Breast epithelium (tissue), 3 donors: Measurements from ENCODE around the gene DYRK3.

Source experiments
- CTCF ChIP-seq, 3 donors: fragments of 450-650 bp; IDR thresholded peaks; one replicate each; pipeline ENCODE4 v1.5.1; 2016 to 2017; ENCODE audit warnings: antibody characterized with exemption in 3 of 3, mild to moderate bottlenecking in 3 of 3, moderate library complexity in 3 of 3
- POLR2AphosphoS5 ChIP-seq, 3 donors: sonication (generic); formaldehyde crosslinking; IDR thresholded peaks; one replicate each; pipeline ENCODE4 v1.6.1; 2017; ENCODE audit warnings: antibody characterized with exemption in 3 of 3

- TF ChIP-seq CTCF (IDR thresholded peaks at IDR 0.05) (no peak), POLR2AphosphoS5 (IDR thresholded peaks at IDR 0.05) (no peak)
Measured at GRCh38 chr1:206643118-206643698, 7.9 kb downstream of the DYRK3 start.
